HS-5 (cell line): ENCODE measurements around the gene RNF113B.

Source experiments
- DNase-seq: peaks from one replicate; pipeline ENCODE4 v3.0.0-alpha.2; 2012; ENCODE audit warnings: low read depth

RNF113B gene

DNA sequence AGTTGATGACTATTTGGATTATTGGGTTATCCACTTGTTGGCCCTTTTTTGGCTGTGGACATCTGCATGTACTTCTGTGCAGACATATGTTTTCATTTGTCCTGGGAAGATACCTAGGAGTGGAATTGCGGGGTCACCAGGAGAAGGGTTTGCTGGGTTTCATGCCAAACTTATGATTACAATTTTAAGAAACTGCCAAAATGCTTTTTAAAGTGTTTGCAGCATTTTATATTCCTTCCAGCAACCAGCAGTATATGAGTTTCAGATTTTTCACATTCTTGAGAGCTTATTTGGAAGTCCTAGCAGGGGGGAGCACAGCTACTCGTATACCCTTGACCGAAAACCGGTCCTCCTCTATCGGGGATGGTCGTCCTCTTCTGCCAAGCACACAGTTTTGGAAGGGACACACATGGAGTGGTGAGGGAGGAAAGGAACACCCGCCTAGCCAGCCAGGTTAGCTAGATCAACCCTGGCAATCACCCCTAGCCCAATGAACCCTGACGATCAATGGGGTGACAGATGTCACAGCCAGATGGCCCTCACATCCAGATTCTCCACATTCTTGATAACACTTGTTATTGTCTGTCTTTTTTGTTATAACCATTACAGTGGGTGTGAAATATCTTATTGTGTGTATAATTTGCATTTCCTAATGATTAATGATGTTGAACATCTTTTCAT is 26.7 kb upstream of the RNF113B start:
- DNase-seq = no peak

DNA sequence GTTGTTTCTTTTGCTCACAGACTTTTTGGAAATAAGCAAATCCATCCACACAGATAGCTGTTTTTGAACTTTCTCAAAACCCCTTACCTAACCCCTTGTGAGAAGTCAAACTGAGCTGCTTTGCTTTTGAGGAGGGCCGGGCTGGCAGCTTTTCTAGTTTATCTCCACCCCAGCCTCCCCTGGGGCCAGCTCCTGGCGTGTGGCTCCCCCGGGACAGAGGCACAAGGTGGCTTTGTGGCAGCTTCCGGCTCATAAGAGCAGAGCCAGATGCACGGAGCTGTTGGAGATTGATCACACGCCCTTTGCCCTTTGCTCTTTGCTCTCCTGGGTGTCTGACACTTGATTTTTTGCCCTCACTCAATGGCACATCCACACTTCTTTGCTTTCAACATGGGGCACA is 24.9 kb upstream of the RNF113B start:
- DNase-seq = no peak

DNA sequence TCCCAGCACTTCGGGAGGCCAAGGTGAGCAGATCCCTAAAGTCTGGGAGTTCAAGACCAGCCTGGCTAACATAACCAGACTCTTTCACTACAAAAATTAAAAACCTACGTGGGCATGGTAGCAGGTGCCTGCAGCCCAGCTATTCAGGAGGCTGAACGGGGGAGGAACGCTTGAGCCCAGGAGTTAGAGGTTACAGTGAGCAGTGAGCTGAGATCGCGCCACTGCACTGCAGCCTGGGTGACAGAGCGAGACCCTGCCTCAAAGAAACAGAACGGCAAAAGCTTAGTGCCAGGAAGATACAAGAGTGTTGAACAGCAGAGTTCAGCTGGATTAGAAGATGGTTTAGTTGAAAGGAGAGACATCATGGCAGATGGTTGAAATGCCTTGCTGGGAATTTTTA is 24.1 kb upstream of the RNF113B start:
- no peak for DNase-seq

DNA sequence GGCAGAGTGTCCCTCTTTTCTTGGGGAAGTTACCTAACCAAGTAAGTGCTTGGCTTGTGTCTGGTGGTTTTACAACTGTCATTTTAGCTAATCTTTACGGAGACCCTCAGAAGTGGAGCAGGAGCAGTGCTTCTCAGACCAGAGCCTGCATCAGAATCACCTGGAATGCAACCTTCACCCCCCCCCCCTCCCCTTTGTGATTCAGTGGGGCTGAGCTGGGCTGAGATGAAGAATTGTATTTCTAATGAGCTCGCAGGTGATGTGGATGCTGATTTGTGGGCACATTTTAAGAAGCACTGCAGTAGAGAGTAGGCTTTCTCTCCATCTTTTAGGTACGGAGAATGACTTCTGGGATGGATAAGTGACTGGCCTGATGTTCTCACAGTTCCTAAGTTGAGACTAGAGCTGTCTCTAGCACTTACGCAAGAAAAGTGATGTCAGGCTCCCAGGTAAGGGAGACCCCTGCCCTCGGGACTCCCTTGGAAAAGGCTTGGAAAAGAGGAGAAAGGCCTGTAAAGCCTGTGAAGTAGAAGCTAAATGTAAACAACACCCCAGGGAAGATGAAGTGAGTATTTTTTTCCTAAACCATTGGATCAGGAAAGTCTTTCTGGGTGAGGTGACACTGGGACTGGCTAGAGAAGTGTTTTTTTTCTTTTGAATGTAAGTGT is 23.3 kb upstream of the RNF113B start:
- no peak for DNase-seq

DNA sequence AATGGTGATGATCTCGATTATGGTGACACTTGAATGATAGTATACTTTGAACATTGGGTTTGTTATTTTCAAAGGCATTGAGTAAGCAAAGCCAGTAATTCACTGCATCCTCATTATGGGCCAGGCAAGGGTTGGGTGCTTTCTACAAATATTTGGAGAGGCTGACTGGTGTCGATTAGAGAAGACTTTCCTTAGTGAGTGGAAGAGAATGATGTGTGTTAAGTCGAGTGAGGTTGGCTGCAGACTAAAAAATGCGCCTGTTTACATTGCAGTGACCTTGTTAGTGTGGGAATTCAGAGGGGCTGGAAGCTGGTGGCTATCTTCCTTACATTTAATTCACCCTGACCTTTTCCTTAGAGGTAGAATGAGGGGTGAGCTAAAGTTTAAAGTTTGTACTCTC is 22.4 kb upstream of the RNF113B start:
- DNase-seq = no peak

DNA sequence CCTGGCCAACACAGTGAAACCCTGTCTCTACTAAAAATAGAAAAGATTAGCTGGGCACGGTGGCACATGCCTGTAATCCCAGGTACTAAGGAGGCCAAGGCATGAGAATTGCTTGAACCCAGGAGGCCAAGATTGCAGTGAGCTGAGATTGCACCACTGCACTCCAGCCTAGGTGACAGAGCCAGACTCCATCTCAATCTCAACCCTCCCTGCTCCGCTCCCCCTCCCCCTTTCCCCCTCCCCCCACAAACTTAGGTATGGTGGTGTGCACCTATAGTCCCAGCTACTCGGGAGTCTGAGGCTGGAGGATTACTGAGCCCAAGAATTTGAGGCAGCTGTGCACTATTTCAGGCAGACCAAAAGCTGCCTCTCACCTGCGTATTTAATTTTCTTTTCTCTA is 21.6 kb upstream of the RNF113B start:
- no peak for DNase-seq

GRCh38 chr13:98195054-98195791 is 18.2 kb upstream of the RNF113B start:
- DNase-seq = no peak

DNA sequence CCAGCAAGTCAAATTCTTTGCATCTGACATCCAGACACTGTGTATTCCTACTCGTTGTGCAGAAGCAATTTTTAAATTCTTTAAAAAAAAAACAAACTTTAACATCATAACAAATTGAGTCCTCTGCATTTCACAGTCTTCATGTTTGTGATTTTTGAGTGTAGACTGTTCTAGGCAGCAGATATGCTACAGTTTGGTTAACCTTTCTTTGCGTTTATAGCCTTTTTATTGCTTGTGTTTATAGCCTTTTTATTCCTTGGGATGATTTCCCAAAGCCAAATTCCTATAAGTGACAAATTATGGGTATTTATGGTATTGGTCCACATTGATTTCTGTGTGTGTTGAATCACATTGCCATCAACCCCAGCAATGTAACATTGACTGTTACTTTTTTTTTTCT is 14.9 kb upstream of the RNF113B start:
- no peak for DNase-seq

DNA sequence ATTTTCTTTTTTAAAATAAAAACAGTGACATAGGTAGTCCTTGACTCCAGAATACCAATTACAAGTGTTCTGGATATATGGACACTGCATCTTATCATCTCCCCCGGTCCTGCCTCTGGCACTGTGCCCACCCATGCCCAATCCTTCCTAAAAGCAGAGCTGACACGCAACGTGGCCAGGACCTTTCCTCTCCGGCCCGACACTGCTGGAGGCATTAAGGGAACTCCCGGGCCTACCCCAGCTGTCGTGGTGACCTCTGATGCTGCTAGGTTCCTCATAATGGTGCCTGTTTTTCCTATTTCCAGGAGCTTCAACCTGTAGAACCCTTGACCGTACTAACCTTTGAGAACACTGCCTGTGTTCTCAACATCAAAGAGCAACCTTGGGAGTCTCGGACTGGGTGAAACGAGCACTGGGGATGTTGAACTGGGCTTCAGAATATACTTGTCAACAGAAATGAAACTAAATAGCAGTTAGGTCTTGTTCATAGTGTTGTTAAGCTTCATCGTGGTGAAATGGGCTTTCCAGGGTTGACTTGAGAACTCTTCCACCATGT is 13.9 kb upstream of the RNF113B start:
- no peak for DNase-seq

DNA sequence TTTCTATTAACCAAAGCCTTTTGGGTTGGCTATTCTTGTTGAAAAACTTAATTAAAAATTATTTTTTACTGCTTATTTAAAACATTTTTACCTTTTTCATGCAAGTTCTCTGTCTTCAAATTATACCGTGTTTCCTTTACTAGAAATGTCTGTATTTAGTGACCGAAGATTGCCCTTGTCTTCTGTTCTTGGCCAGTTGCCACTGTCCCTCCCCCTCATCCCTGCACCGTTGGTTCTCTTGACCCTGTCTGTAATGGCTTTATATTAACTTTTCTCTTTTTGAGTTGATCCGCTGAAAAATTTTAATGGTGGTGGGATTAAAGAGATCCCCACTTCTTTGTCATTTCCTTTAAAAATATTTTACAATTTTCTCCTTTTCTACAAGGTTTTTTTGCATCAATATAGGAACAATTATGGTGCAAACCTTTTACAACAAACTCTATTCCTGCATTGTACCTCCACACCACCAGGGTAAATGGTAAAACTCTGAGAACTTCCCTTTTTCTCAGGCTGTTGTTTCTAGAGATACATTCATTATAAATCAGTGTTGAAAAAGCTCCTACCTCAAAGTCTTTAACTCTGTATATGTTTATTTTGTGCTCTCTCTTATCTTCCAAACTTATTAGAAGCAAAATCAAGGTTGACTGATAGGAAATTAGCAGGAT is 12.9 kb upstream of the RNF113B start:
- DNase-seq = no peak

DNA sequence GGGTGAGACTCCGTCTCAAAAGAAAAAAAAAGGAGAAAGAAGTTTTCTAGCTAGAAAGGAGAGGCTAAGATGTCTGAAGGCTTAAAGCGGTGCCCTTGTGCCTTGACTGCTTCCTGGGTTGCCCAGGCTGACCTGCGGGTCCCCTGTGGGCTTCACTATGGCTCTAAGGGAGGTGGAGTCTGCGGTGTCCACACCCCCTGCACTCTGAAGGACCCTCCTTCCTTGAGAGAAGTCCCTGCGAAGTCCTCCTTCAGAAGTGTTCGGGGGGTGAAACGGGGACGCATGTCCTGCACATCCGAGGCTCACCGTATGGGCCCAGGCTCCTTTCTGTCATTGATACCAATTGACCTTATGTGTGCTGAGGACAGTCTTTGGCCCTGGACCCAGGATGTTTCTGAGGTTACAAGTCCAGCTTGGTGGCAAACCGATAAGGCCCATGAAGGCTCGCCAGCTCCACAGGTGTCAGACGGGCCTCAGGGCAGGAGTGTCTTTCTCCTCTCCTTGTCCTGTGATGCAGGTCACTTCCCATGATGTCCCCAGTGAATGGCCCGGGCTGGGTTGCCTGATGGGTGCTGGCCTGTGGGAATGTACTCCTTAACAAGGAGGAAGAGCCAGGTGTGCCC is 11.6 kb upstream of the RNF113B start:
- DNase-seq = no peak

DNA sequence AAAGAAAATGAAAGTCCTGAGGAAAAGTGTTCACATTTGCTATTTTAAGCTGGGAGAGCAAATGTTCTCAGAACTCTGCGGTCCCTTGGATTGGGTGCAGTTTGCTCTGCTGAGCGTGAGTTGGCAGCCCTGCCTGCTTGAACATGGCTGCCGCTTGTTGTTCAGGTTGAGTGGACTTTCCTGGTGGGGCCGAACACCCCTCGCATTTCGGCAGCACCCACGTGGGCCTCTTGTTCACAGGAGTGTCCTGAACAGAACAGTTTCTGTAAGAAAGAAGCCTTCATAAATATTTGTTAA is 10.8 kb upstream of the RNF113B start:
- no peak for DNase-seq

- DNase-seq = no peak
Observed at GRCh38 chr13:98187155-98187964, 10.3 kb upstream of the RNF113B start.

GRCh38 chr13:98184792-98185191 is 7.7 kb upstream of the RNF113B start:
- no peak for DNase-seq

GRCh38 chr13:98182589-98182988 is 5.5 kb upstream of the RNF113B start:
- no peak for DNase-seq

- DNase-seq = no peak
Observed at GRCh38 chr13:98182153-98182552, 5.1 kb upstream of the RNF113B start.

GRCh38 chr13:98181111-98181815 is 4.2 kb upstream of the RNF113B start:
- no peak for DNase-seq

- DNase-seq = no peak
Observed at GRCh38 chr13:98180092-98180491, 3.0 kb upstream of the RNF113B start.

- DNase-seq = no peak
Observed at GRCh38 chr13:98175823-98176222, 1.2 kb downstream of the RNF113B start.

GRCh38 chr13:98175043-98175442 is 2.0 kb downstream of the RNF113B start:
- DNase-seq = no peak

- DNase-seq = no peak
Observed at GRCh38 chr13:98174307-98174706, 2.8 kb downstream of the RNF113B start.
